GM10248 (cell line): ENCODE results near the gene FAM98B.

ENCODE experiments used
- CTCF ChIA-PET: fragments of 300-600 bp; sonication (Branson Sonifier 250); formaldehyde crosslinking; extraction: SDS; loops from one replicate; lab custom pipeline; 2021; ENCODE audit warnings: antibody characterized with exemption; lab: Yijun Ruan, JAX
- POLR2A ChIA-PET: fragments of 350-650 bp; sonication (Branson Sonifier 250); formaldehyde crosslinking; extraction: SDS; loops from one replicate; lab custom pipeline; 2020; ENCODE audit warnings: antibody characterized with exemption; lab: Yijun Ruan, JAX
- DNase-seq: peaks from one replicate; pipeline ENCODE4 v3.0.0; 2012; ENCODE audit errors: extremely low spot score
- CTCF ChIP-seq: IDR thresholded peaks from 2 replicates; pipeline ENCODE4 v1.5.1; 2012; ENCODE audit warnings: mild to moderate bottlenecking, low read depth; ENCODE audit errors: extremely low read depth, missing control alignments, control extremely low read depth

The FAM98B gene

GRCh38 chr15:38507570-38507969 is 53.6 kb downstream of the FAM98B start:
- TF ChIP-seq CTCF, result no peak
- ChIA-PET CTCF (interaction anchor here (0.8 to 1.5 kb wide), 7 partner anchors 11 to 183 kb away, joined by 3 to 5 read pairs (median 4); partner anchors contain the start of gene RASGRP1), POLR2A (no interaction called here)
- DNase-seq, result no peak

GRCh38 chr15:38508647-38509046 is 54.7 kb downstream of the FAM98B start:
- no peak for TF ChIP-seq CTCF
- ChIA-PET POLR2A (no interaction called here), CTCF (no interaction called here)
- peak; percentile 10 for DNase-seq

- CTCF ChIA-PET, result interaction anchor here (2.1 to 3.7 kb wide), 4 partner anchors 11 to 190 kb away, joined by 12 to 19 read pairs (median 15); partner anchors contain the start of gene RASGRP1
- POLR2A ChIA-PET, result no interaction called here
- TF ChIP-seq CTCF, result no peak
- DNase-seq, result no peak
These were observed 55.2 kb downstream of the FAM98B start for GRCh38 chr15:38509152-38509551.

- TF ChIP-seq CTCF, result no peak
- DNase-seq, result no peak
- CTCF ChIA-PET, result interaction anchor here (0.9 to 3.7 kb wide), 9 partner anchors 8 to 186 kb away, joined by 3 to 19 read pairs (median 4); partner anchors contain the start of gene RASGRP1
- POLR2A ChIA-PET, result no interaction called here
These were observed 59.0 kb downstream of the FAM98B start for GRCh38 chr15:38512901-38513300.

GRCh38 chr15:38514601-38515000 is 60.7 kb downstream of the FAM98B start:
- ChIA-PET CTCF (interaction anchor here (0.7 to 2.4 kb wide), 9 partner anchors 10 to 193 kb away, joined by 3 to 7 read pairs (median 4); no protein-coding TSS in a partner anchor), POLR2A (no interaction called here)
- TF ChIP-seq CTCF, result no peak
- DNase-seq, result peak; percentile 13

GRCh38 chr15:38516626-38517025 is 62.7 kb downstream of the FAM98B start:
- DNase-seq, result no peak
- POLR2A ChIA-PET, result no interaction called here
- CTCF ChIA-PET, result interaction anchor here (1.0 to 2.9 kb wide), 10 partner anchors 11 to 175 kb away, joined by 3 to 9 read pairs (median 3); no protein-coding TSS in a partner anchor
- no peak for TF ChIP-seq CTCF
